GM18907 (cell line): ENCODE data around the gene PCNX2.

Experiments used
- ATAC-seq: cut with Tn5 transposase; IDR thresholded peaks from one replicate; pipeline ENCODE4 v1.9.1; 2021; ENCODE audit warnings: mild to moderate bottlenecking, moderate library complexity; ENCODE audit not compliant: unreplicated experiment

Gene PCNX2

DNA sequence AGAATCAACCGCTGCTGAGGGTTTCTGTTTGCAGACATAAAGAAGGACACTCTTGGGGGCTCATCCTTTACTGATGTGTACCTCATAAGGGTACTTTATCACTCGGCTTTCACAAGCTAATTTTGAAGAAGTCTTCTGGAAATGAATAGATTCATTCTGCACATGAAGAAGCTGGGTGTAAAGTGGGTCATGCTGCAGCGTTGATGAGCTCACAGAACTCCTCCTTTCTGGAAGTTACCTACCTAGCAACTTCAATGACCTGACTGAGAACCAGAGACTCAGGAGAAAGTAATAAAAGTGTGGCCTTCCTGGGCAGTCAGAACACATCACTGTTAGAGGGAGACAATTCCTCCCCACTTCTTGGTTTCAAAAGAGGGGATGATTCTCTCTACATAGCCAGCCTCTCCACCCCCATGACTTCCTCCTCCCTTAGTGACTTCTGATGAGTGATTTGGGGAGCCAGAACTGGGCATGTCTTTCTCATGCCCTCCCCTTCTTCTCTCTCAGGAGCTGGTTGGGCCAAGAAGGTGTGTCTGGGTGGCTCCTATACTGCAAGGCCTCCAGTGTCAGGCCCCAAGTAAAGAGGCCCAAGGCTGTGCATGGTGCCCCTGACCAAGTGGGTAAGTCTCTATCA, 27.0 kb downstream of the PCNX2 start:
- ATAC-seq: peak; percentile 58

DNA sequence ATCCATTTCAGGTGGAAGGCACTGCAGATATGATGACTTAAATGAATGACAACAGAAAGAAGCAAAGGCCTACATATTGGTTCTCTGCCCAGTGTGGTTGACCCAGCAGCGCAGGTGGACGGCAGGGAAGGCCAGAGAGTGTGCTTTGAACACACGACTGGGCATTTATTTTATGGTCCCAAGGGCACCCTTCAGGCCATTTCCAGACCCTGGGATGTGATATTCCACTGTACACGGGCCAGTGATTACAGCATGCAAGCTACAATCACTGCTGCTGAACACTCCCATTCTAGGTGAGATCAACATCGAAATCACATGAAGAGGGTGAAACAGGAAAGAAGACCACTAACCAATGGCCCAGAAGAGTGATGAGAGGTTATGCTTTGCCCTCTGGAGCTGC, 33.8 kb downstream of the PCNX2 start:
- peak; percentile 17 for ATAC-seq

- ATAC-seq: peak; percentile 98
Observed at GRCh38 chr1:233261206-233261605, 34.3 kb downstream of the PCNX2 start.

- ATAC-seq: no peak
Observed at GRCh38 chr1:233257786-233258185, 37.7 kb downstream of the PCNX2 start.

DNA sequence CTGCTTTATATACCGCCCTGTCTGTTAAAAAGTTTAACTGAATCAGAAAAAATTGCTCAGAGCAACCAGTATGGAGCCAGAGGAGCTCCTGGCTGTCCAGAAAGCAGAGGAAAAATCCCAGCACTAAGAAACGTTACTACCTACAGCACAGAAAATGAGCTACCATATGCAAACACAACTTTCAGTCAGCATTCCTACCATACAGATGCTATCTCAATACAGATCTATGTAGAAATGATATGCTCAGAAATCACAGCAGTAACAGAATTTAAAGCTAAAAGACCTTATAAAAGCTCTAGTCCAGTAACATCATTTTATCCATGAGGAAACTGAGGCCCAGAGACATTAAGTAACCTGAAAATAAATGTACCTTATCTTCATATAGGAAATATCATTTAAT, 38.7 kb downstream of the PCNX2 start:
- no peak for ATAC-seq

- no peak for ATAC-seq
Observed at GRCh38 chr1:233256191-233256590, 39.3 kb downstream of the PCNX2 start.

DNA sequence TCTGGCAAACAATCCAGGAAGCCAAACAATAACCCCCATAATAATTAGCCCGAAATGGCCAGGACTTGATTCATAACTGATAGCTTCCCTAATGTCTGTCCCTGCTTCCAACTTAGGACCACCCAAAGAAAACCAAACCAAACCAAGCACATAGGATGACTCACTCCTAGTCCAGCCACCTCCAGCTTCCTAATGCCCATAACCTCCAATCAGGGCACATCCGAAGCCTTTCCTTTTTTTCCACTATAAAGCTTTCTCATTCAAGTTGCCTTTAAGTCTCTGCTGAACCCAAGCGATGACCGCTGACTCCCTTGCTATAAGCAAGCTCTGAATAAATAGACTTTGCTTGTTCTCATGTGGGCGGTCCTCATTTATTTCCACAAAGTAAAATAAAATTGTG, 40.4 kb downstream of the PCNX2 start:
- ATAC-seq: no peak

DNA sequence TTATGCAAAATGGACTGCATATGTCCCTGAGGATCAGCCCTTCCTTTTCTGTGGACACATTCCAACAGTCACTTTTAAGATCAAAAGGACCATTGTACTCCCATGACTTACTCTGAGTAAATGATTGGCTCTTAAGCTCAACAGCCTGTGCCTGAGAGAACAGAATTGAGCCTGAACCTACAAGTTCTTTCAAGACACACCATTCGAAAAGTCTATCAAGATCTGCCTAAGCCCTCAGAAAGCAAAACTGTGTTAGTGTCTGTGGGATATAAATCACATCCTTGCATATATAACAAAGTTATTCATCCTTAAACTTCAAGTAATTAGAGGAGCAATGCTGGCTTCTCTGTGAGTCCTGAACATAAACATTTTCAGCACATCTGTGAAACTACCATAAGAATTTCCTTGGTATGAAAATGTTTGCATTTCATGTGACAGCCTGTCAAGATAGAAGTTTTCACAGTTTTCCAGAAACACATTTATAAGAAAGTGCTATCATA, 41.6 kb downstream of the PCNX2 start:
- no peak for ATAC-seq

GRCh38 chr1:233253231-233253831, 42.2 kb downstream of the PCNX2 start:
- no peak for ATAC-seq

DNA sequence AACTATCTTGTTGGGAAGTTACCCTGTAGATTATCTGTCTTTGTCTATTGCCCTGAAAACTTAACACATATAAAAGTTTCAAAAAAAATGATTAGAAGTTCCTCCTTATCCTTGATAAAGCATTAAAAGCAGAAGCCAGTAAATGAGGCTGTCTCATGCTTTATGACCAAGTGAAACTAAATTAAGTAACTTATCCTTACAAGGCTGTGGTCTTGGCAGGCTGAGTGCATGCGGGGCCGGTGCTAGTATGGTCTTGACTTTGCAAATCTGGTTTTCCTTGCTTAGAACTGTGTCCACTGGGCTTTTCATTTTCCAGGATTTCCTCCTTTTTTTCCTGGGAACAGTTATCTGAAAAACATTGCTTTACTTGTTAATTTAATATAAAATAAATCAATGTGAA, 43.1 kb downstream of the PCNX2 start:
- no peak for ATAC-seq

- ATAC-seq: no peak
Observed at GRCh38 chr1:233251201-233251720, 44.3 kb downstream of the PCNX2 start.

DNA sequence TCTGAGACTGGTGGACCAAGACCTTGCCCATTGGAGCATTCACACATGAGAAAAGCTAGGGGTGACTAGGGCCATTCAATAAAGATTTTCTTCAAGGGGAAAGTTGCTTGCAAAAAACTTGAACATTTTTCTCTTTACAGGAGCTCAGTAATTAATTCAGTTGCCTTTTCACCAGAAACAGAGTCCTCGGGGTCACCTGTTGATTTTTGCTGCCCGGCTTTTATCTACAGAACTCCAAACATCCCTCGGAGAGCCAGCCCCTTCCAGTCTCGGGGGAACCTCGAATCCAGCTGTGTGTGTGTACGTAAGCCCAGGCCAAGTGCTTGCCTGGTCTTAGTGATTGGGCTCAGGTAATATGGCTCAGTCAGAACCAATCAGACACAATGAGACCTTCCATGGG, 47.5 kb downstream of the PCNX2 start:
- no peak for ATAC-seq

- ATAC-seq: no peak
Observed at GRCh38 chr1:233246965-233247364, 48.6 kb downstream of the PCNX2 start.

GRCh38 chr1:233245191-233245765, 50.2 kb downstream of the PCNX2 start:
- ATAC-seq: no peak

DNA sequence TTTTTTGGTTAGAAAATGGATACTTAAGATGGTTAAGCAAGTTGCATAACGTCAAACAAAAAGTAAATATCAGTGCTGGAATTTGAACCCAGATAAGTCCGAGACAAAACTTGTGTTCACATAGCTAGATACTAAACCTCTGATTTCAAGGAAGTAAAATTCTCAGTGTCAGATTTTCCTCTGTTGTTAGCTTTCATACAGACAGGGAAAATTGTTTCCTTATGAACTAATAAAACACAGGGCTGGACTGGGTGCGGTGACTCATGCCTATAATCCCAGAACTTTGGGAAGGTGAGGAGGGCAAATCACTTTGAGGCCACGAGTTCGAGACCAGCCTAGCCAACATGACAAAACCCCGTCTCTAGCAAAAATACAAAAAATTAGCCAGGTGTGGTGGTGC, 51.3 kb downstream of the PCNX2 start:
- no peak for ATAC-seq

DNA sequence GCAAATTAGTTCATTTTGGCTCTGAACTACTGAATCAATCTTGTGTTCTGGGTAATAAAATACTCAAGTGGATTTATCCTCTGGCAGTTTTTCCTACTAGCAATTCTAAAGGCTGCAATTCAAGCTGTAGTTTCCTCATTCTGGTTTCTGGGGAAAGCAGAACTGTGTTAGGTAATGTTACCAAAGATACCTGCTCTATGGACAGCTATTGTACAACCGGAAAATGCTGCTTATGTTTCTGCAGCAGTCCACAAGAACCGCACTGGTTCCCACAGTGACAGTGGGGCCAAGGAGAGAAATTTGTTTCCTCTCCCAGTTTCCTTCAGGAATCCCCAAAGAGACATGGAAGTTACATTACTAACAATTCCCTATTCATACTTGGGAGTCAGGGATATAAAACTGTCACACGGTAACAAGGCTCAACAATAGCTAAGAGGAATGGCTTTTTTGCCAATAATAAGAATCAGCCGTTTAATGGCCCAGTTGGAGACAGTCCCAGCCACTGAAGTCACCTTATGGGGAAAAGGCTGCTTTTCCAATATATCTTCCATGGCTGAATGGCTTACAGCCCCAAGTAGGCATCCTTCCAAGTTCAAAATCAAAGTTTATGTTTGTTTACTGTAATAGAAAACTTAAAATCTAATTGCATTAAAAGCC, 52.6 kb downstream of the PCNX2 start:
- ATAC-seq: no peak

DNA sequence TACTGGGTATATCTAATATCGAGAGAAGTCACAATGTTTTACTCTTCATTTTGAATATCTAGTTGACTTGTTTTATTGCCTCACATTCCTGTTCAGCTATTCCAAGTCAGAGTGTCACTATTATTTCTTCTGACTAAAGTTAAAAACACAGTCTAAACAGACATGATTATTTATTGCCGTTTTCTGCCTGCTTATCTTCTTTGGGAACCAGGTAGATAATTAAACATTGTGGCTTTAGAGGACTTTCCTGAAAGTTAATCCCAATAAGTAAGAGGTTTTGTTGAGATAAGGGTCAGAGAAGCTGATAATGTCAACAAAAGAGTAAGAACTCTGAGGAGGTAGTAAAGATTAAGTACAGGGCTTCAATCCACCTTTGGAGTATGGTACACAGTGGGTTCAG, 53.8 kb downstream of the PCNX2 start:
- ATAC-seq: no peak

- no peak for ATAC-seq
Observed at GRCh38 chr1:233240829-233241682, 54.5 kb downstream of the PCNX2 start.

- no peak for ATAC-seq
Observed at GRCh38 chr1:233240371-233240770, 55.2 kb downstream of the PCNX2 start.

DNA sequence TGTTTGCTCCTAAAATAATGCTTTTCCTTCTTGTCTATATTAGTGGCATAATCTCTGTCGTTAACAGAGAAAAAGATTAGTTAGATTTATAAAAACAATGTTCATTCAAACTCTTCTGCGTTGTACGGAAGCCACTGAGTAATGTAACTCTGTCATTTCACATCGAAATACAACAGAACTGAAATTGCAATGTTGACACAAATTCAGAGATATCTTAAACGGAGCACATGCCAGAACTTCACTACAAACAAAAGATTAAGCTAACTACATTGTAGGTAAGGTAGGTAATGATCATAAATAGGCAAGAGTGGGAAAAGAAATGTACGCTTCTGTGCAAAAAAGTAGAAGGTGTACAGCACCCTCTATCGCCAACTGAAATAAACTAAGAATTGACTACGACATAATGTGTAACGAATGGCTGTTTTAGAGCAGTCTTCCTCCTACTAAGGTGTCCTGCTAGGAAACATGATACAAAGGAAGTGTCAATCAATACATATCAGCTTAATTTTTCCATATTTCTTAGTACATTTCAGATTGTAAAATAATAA, 56.6 kb downstream of the PCNX2 start:
- no peak for ATAC-seq
